ENCODE data around the gene LRP5. TPM values are rescaled to one million over a fixed set of nuclear protein-coding genes. Genes with fewer than 3 reads are reported as not detected.

The LRP5 gene
- total RNA-seq, 4 donors from 2014 or later, result 19.1 to 86.2 (median 43.9) TPM

DNA sequence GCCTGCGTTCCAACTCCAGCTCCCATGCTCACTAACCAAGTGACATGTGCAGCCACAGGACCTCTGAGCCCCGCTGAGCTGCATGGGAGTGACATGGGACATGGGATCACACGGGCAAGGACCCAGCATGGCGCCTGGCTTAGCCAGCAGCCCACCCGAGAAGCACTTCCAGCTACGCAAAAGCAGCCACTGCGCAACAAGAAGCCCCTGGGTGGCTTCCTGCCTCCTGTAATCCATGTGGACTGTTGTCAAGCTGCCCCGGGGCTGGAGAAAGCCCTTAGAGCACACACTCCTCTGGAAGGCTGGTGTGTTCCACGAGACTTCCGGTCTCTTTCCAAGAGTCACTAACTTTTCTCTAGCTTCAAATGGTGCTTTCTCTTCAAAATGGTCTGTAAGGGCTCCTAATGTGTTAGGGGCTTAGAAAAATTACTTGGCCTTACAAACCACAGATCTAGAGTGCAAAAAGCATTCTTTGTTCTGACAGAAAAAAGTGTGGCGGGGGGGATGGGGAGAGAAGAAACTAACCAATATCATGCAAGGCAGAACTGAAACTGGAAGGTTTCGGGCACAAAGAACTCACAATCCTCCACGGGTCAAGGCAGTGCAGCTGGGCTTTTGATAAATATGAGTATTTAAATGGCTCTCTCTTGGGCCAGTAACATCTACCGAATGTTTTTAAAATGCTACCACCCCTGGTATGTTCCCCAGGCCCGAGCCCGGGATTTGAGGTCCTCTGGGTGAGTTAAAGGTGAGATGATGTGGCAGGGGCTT lies 46.1 kb upstream of the LRP5 start:
- intact Hi-C loops (cut with DNase I; ENCODE audit: low total_unique reads), result no loop called here
- H3K9me3 ChIP-seq, result no peaks in the 10 kb centered on the region
- no peak overlapping the region for H3K27ac ChIP-seq
- H3K4me1 ChIP-seq, result peaks cover 9 to 10% of the 10 kb centered on the region in 2 donors
- H3K27me3 ChIP-seq, result no peaks in the 10 kb centered on the region
- H3K4me3 ChIP-seq, result no peak overlapping the region
- TF ChIP-seq, protein P1, sequence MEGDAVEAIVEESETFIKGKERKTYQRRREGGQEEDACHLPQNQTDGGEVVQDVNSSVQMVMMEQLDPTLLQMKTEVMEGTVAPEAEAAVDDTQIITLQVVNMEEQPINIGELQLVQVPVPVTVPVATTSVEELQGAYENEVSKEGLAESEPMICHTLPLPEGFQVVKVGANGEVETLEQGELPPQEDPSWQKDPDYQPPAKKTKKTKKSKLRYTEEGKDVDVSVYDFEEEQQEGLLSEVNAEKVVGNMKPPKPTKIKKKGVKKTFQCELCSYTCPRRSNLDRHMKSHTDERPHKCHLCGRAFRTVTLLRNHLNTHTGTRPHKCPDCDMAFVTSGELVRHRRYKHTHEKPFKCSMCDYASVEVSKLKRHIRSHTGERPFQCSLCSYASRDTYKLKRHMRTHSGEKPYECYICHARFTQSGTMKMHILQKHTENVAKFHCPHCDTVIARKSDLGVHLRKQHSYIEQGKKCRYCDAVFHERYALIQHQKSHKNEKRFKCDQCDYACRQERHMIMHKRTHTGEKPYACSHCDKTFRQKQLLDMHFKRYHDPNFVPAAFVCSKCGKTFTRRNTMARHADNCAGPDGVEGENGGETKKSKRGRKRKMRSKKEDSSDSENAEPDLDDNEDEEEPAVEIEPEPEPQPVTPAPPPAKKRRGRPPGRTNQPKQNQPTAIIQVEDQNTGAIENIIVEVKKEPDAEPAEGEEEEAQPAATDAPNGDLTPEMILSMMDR (IDR thresholded peaks at IDR 0.05), result no peak
- no peak for TF ChIP-seq POLR2A (IDR thresholded peaks at IDR 0.05)
- DNase-seq, result no peak
- no peaks in the 10 kb centered on the region for H3K36me3 ChIP-seq

DNA sequence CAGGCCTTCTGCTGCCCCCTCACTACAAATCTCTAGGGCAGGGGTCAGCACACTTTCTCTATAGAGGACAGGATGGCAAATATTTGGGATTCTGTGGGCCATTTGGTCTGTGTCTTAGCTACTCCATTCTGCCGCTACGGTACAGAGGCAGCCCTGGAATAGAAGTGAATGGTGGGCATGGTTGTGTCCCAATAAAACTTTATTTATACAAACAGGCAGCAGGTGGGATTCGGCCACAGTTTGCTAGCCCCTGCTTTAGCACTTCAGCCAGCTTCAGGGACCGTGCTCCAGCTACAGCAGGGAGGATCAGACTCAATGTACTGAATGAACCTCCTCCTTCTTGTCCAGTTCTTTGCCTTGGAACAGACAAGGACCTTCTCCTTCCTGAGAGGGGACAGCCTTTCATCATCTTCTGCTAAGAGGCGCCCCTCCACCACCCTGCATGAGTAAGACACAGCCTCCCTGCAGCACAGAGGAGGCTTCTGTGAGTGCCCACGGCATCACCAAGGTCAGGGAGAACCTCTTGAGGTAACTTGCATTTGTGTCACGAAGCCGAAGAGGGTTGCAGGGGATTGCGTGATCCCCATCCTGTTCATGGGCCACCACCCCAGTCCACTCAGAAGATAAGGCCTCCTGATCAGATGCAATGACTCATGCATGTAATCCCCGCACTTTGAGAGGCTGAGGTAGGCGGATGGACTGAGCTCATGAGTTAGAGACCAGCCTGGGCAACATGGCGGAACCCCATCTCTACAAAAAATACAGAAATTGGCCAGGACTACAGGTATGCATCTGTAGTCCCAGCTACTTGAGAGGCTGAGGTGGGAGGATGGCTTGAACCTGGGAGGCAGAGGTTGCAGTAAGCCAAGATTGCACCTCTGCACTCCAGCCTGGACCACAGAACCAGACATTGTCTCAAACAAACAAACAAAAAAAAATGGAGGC lies 45.2 kb upstream of the LRP5 start:
- Histone ChIP-seq H3K4me3 (no peak overlapping the region), H3K36me3 (no peaks in the 10 kb centered on the region), H3K27me3 (no peaks in the 10 kb centered on the region), H3K27ac (no peak overlapping the region), H3K4me1 (peaks cover 9 to 10% of the 10 kb centered on the region in 2 donors), H3K9me3 (no peaks in the 10 kb centered on the region)
- no peak for DNase-seq
- TF ChIP-seq, protein P1 (IDR thresholded peaks at IDR 0.05), result no peak
- no peak for TF ChIP-seq POLR2A (IDR thresholded peaks at IDR 0.05)
- intact Hi-C loops (cut with DNase I; ENCODE audit: low total_unique reads), result no loop called here

GRCh38 chr11:68267881-68268240 lies 44.5 kb upstream of the LRP5 start:
- intact Hi-C loops (cut with DNase I; ENCODE audit: low total_unique reads), result no loop called here
- Histone ChIP-seq H3K4me3 (no peak overlapping the region), H3K4me1 (peaks cover 9 to 10% of the 10 kb centered on the region in 2 donors), H3K9me3 (no peaks in the 10 kb centered on the region), H3K27me3 (no peaks in the 10 kb centered on the region), H3K36me3 (no peaks in the 10 kb centered on the region), H3K27ac (no peak overlapping the region)
- TF ChIP-seq, protein P1 (IDR thresholded peaks at IDR 0.05), result no peak
- no peak for TF ChIP-seq POLR2A (IDR thresholded peaks at IDR 0.05)
- DNase-seq, result no peak

GRCh38 chr11:68269414-68270081 lies 42.8 kb upstream of the LRP5 start:
- H3K4me1 ChIP-seq, result peaks cover 9 to 10% of the 10 kb centered on the region in 2 donors
- H3K27me3 ChIP-seq, result no peaks in the 10 kb centered on the region
- peak overlapping the region in 1 of 2 donors; percentile 95 for H3K27ac ChIP-seq
- TF ChIP-seq POLR2A (IDR thresholded peaks at IDR 0.05), result no peak
- TF ChIP-seq, protein P1 (IDR thresholded peaks at IDR 0.05), result no peak
- no peaks in the 10 kb centered on the region for H3K9me3 ChIP-seq
- H3K4me3 ChIP-seq, result no peak overlapping the region
- no peaks in the 10 kb centered on the region for H3K36me3 ChIP-seq
- intact Hi-C loops (cut with DNase I; ENCODE audit: low total_unique reads), result no loop called here
- DNase-seq, result peak in 1 of 2 donors; percentile 35
